ENCODE measurements around the gene DLG2.

Gene DLG2

DNA sequence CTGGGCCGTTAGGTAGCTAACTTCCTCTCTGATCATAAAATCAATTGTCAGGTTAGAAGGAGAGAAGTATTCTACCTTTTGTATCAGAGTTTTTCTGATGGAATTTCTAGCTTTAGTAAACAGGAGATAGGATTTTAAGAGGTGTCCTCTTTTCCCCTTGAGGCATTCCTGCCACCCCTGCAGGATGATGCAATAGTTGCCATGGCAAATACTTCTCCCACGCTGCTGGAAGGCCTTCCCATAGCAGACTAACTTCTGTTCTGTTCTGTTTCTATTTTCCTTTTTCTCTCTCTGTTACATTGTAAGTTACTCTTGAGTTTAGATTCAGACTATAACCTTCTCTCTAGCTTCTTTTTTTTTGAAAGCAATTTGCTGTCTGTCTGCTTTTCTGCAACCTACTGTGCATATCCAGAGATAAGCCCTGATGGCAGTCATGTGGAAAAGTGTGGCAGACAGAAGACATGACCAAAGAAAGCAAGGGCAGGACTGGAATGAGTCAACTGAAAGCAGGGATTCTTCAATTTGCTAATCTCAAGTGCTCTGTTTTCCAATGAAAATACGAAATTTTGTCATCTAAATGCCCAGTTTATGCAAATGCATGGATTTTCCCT is 679.1 kb downstream of the DLG2 start:
- TF ChIP-seq, protein P1, sequence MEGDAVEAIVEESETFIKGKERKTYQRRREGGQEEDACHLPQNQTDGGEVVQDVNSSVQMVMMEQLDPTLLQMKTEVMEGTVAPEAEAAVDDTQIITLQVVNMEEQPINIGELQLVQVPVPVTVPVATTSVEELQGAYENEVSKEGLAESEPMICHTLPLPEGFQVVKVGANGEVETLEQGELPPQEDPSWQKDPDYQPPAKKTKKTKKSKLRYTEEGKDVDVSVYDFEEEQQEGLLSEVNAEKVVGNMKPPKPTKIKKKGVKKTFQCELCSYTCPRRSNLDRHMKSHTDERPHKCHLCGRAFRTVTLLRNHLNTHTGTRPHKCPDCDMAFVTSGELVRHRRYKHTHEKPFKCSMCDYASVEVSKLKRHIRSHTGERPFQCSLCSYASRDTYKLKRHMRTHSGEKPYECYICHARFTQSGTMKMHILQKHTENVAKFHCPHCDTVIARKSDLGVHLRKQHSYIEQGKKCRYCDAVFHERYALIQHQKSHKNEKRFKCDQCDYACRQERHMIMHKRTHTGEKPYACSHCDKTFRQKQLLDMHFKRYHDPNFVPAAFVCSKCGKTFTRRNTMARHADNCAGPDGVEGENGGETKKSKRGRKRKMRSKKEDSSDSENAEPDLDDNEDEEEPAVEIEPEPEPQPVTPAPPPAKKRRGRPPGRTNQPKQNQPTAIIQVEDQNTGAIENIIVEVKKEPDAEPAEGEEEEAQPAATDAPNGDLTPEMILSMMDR (IDR thresholded peaks at IDR 0.05; ENCODE audit: low read depth, low read length) = no peak
- no peak overlapping the region for H3K4me3 ChIP-seq (ENCODE audit: low read depth, low read length)

DNA sequence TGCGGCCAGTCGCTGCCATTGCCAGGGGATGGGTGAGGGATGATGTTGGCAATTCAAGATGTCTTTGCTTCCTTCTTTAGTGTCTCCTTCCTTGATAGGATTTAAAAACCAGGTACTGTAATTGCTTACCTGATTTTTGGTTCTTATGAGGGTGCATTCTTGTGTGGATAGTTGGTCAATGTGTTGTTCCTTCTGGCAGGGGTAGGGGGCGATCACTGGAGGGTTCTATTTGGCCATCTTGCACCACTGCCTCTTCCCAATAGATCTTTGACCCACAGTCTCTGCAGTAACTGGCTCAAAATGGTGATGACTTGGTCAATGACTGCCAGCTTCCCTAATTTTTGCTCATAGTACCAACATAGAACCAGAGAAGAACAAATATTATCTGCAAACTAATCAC is 680.1 kb downstream of the DLG2 start:
- no peak overlapping the region for H3K4me3 ChIP-seq (ENCODE audit: low read depth, low read length)
- TF ChIP-seq, protein P1 (IDR thresholded peaks at IDR 0.05; ENCODE audit: low read depth, low read length) = no peak

DNA sequence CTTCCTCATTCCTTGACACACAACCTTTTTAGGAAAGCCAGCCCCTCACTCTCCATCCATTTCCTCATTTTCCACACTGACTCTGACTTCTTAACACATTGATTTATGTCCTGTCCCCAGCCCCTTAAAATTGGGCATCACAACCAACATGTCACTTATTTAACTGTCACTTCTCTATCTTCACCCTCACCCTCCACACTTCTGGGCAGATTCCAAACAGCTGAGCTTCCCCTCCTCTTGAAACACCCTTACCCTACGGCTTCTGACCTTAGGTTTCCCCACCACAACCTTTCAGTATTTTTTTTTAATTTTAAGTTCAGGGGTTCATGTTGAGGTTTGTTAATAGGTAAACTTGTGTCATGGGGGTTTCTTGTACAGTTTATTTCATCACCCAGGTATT is 696.3 kb downstream of the DLG2 start:
- H3K4me3 ChIP-seq (ENCODE audit: low read depth, low read length) = no peak overlapping the region
- TF ChIP-seq, protein P1 (IDR thresholded peaks at IDR 0.05; ENCODE audit: low read depth, low read length) = no peak

DNA sequence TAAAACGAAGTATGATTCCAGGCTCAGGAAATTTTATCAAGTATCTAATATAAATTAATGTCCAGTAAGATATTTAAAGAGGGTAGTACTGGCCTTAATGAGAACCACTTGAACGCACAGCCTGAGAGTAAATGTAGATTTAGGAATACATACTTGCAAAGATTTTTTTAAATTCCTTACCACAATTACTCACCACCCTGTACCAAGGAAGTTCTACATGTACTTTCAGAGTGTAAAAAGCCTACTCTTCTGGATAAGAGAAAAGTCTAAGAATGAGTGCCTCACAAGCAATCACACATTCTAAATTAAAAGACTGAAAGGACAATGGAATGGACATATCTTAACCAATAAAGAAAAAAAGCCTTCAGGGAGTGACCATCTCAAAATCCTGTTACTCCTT is 697.4 kb downstream of the DLG2 start:
- H3K4me3 ChIP-seq (ENCODE audit: low read depth, low read length) = no peak overlapping the region
- TF ChIP-seq, protein P1 (IDR thresholded peaks at IDR 0.05; ENCODE audit: low read depth, low read length) = no peak

DNA sequence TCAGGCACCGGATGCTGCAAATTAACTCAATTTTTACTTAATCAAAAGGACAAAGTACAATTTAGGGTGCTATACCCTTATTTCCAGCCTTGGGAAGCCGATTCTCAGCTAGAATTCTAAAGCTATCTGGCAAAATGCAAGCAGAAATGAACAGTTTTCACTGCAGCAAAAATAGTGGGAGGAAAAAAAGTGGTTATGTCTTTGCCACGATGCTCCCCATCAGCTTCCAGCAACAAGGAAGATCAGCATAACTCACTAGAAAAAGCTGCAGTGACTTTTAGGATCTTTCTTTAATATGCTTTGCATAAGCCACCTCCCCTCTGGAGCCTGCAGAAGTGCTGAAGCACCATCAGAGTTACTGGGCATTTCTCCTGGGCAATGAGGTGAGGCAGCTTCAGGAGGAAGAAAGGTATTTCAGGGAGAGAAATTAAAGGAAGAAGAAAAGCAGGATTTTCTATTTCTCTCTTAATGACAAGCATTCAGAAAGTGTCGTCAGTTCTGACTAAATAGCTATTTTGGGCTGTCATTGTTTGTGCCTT is 702.9 kb downstream of the DLG2 start:
- no peak overlapping the region for H3K4me3 ChIP-seq (ENCODE audit: low read depth, low read length)
- TF ChIP-seq, protein P1 (IDR thresholded peaks at IDR 0.05; ENCODE audit: low read depth, low read length) = no peak

DNA sequence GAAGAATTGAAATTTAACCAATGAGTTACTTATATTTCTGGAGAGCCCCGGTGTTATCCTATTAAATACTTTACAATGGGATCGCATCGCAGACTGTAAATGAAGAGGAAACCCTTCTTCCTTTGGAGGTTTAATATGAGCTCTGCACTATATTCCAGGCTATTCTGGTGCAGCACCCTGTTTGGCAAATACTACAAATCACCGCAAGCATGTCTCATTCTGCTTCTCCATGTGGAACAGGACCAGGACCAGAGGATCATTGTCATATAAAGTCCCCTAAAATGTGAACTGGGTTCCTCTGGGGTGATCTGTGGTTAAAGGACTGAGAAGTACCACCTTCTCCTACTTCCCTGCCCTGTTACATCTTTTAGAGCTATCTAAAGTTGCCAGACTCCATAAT is 703.7 kb downstream of the DLG2 start:
- TF ChIP-seq, protein P1 (IDR thresholded peaks at IDR 0.05; ENCODE audit: low read depth, low read length) = no peak
- no peak overlapping the region for H3K4me3 ChIP-seq (ENCODE audit: low read depth, low read length)

DNA sequence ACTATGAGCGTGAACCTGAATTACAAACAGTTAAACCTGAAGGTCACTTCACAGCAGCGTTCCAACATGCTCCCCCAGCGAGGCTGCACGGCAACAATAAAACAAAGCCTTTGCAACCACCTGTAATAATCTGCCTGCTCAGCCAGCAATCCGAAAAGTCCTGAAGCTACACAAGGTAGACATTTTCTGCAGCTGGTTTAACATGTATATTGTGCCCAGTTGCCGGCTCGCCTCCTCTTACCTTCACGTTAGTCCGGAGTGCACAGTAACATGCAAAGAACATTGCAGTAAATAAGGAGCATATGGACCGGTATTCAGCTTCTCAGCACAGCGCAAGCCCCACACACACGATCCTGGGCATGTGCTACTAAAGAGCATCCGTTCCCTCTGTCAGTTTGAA is 704.3 kb downstream of the DLG2 start:
- H3K4me3 ChIP-seq (ENCODE audit: low read depth, low read length) = no peak overlapping the region
- TF ChIP-seq, protein P1 (IDR thresholded peaks at IDR 0.05; ENCODE audit: low read depth, low read length) = no peak

Measured in WI38 (cell line).